ENCODE data around the gene KNSTRN.
A peak's percentile ranks its signal among the peaks of the same experiment; 100 is the strongest.

KNSTRN gene

DNA sequence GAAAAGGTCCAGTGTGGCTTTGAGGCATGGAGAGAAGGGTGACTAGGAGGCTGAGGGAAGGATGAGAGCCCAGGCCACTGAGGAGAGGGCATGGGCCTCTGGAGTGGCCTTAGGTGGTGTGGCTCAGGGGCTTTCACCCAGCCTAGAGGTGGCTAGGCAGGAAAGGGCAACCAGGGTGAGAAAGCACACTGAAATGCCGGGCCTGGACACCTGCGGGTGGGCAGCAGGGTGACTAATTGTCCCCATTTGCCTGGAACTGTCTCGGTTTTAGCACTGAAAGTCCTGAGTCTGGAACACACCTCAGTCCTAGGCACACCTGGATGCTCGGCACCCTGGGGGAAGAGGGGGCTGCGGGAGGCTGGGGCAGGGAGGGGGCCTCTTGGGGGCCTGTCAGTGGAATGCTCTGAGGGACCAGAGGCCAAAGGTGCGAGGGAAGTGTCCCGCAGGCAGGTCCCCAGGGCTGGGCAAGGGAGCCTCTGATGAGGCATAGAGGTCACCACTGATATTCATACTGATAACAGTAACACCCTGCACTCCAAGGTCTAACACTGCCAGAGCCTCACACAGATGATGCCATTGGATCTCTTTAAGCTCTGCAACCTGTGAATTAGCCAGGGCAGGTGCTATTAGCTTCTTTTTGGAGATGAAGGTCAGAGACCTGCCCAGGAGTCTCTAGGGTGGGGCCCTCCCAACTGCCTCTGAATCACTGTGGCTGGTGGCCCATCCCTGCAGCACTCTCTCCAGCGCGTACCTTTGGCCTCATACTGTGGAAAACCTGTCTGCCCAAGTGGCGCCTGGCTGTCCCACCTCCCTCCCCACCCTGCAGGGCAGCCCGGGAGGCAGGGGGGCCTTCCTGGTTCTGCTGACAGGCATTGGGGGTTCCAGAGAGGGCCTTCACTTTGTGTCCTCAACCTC, 34.7 kb upstream of the KNSTRN start:
- H3K4me1 ChIP-seq (ENCODE audit: insufficient read depth, low read length) = no peaks in the 10 kb centered on the region
- no peaks in the 10 kb centered on the region for H3K9me3 ChIP-seq (ENCODE audit: insufficient read depth, low read depth, low read length)
- no peak overlapping the region for H3K9ac ChIP-seq (ENCODE audit: low read depth, low read length)
- no peaks in the 10 kb centered on the region for H3K27me3 ChIP-seq (ENCODE audit: insufficient read depth, low read length)
- H3K4me3 ChIP-seq (ENCODE audit: low read length) = no peak overlapping the region
- H3K36me3 ChIP-seq (ENCODE audit: insufficient read depth, low read depth, low read length) = no peaks in the 10 kb centered on the region
- H3K27ac ChIP-seq (ENCODE audit: low read length) = no peak overlapping the region

DNA sequence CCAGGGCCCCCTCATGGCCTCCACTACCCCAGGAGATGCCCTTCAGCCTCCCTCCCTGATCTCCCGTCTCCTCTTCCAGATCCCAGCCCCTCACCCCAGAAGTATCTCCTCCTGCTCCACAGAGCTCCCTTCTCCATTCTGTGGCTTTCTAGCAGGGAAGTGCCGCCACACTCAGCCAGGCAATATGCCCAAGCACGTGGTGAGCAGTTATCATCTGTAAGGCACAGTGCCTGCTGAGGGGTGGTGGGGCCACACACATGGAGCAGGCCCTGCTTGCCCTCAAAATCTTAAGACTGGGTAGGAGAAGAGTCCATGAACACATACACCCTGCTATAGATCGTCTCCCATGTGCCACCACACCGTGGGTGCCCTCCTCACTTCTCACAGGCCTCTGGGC, 34.0 kb upstream of the KNSTRN start:
- no peak overlapping the region for H3K9ac ChIP-seq (ENCODE audit: low read depth, low read length)
- H3K4me3 ChIP-seq (ENCODE audit: low read length) = no peak overlapping the region
- H3K27me3 ChIP-seq (ENCODE audit: insufficient read depth, low read length) = 0 out of 2 replicates have a peak, but pooled peaks cover 5% of the 10 kb centered on the region
- H3K4me1 ChIP-seq (ENCODE audit: insufficient read depth, low read length) = no peaks in the 10 kb centered on the region
- no peaks in the 10 kb centered on the region for H3K9me3 ChIP-seq (ENCODE audit: insufficient read depth, low read depth, low read length)
- H3K27ac ChIP-seq (ENCODE audit: low read length) = no peak overlapping the region
- no peaks in the 10 kb centered on the region for H3K36me3 ChIP-seq (ENCODE audit: insufficient read depth, low read depth, low read length)

DNA sequence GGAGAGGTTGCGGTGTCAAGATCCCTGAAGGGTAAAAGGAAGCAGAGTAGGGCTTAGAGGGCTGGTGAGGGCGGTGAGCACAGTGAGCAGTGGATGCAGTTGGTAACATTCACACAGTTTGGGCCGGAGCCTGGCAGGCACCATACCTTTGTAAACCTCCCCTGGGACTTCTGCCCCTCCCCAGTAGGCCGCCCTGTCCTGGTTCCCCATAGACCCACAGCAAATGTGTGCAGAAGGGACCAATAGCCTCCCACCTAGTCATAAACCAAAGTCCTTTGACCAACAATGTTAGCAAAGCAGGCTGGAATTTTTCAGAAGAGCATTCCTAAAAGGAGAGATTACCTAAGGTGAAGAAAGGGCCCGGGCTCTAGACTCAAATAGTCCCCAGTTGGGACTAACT, 33.4 kb upstream of the KNSTRN start:
- Histone ChIP-seq H3K4me1 (ENCODE audit: insufficient read depth, low read length) (peaks cover 4% of the 10 kb centered on the region), H3K4me3 (ENCODE audit: low read length) (no peak overlapping the region), H3K27me3 (ENCODE audit: insufficient read depth, low read length) (peaks cover 12% of the 10 kb centered on the region; the same call in 1 of the 2 replicates), H3K9me3 (ENCODE audit: insufficient read depth, low read depth, low read length) (no peaks in the 10 kb centered on the region), H3K36me3 (ENCODE audit: insufficient read depth, low read depth, low read length) (no peaks in the 10 kb centered on the region), H3K9ac (ENCODE audit: low read depth, low read length) (no peak overlapping the region), H3K27ac (ENCODE audit: low read length) (no peak overlapping the region)

DNA sequence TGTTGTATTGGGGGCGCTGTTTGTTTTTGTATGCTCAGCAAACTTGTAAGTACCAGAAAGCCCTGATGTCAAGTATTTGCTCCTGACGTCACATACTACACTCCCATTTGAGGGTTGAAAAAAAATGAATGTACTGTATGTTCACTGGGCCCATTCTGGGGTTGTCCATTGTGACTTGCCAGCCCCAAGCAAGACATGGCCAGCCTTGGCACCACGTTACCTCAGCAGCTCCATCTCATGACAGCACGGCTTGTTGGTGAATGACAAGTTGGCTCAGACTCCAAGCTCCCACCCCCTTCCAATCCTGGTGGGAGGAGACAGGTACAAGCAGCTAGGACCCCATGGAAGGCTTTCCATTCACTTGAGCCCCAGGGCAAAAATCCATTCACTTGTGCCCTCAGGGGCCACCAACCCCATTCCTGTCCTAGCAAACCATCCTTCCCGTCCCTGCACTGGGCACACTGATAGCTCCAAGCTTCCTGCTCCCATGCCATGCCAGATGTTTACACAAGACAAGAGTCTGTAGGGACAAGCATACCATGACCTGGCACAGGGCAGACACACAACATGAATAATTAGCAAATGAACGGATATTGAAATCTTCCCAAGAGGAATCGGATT, 30.1 kb upstream of the KNSTRN start:
- peaks cover 11% of the 10 kb centered on the region for H3K4me1 ChIP-seq (ENCODE audit: insufficient read depth, low read length)
- no peak overlapping the region for H3K27ac ChIP-seq (ENCODE audit: low read length)

DNA sequence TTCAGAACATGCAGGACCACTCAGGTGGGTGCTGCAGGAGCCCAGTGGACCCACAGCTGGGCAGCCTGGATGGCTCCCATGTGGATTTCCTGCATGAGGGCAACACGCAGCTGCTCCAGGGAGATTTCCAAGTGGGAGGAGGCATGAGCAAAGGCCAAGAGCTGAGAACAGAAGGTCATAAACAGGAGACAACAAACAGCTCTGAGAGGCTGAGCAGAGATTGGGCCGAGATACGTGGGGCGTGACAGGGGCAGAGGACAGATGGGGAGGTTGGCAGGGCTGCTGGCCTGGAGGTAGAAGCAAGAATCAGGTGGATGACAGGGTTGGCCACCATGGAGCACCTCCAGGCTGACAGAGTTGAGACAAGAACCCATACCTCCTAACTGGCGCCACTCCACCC, 28.8 kb upstream of the KNSTRN start:
- peaks cover 36% of the 10 kb centered on the region for H3K27me3 ChIP-seq (ENCODE audit: insufficient read depth, low read length)
- no peak overlapping the region; the same call in 1 of the 2 replicates for H3K4me3 ChIP-seq (ENCODE audit: low read length)
- H3K36me3 ChIP-seq (ENCODE audit: insufficient read depth, low read depth, low read length) = no peaks in the 10 kb centered on the region
- no peaks in the 10 kb centered on the region for H3K9me3 ChIP-seq (ENCODE audit: insufficient read depth, low read depth, low read length)
- H3K27ac ChIP-seq (ENCODE audit: low read length) = no peak overlapping the region
- H3K9ac ChIP-seq (ENCODE audit: low read depth, low read length) = no peak overlapping the region; the same call in 1 of the 2 replicates
- H3K4me1 ChIP-seq (ENCODE audit: insufficient read depth, low read length) = peaks cover 11% of the 10 kb centered on the region

More for the DNA sequence above, 30.1 kb upstream of the KNSTRN start:
- Histone ChIP-seq H3K27me3 (ENCODE audit: insufficient read depth, low read length) (peaks cover 30% of the 10 kb centered on the region), H3K4me3 (ENCODE audit: low read length) (no peak overlapping the region), H3K36me3 (ENCODE audit: insufficient read depth, low read depth, low read length) (no peaks in the 10 kb centered on the region), H3K9ac (ENCODE audit: low read depth, low read length) (no peak overlapping the region), H3K9me3 (ENCODE audit: insufficient read depth, low read depth, low read length) (no peaks in the 10 kb centered on the region)

DNA sequence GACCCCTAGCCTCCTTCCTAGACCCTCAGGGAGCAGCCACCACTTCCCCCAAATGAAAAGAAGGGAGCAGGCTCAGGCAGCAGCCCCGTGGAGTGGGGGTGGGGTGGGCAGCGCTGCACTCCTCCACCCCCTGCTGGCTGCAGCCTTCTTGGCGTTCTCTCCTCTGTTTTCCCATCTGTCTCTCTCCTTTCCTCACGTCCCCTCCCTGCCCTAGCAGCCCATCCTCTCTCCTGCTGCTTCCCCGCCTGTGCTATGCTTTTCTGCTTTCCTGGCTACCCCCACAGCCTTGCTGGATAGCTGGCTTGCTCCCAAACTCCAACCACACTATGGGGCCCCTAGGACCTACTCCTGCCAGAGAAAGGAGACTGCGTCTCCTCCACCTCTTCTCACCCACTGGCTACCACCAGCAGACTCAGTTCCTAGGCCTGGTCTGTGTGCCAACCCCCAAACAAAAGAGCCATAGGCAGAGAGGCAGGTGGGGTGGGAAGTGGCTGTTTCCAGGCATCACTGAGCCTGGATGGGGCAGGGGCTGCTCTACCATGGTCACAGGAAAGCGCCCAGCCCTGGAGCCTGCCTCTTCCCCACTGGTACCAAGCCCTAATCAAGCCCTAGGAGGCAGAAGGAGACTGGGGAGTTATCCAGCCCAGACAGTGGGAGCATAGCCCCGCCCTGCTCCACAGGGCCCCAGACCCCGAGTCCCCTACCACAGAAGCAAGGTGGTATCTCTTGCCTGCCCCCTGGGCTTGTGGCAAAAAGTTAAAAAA, 27.9 kb upstream of the KNSTRN start:
- no peak overlapping the region for H3K27ac ChIP-seq (ENCODE audit: low read length)
- H3K9me3 ChIP-seq (ENCODE audit: insufficient read depth, low read depth, low read length) = no peaks in the 10 kb centered on the region
- H3K27me3 ChIP-seq (ENCODE audit: insufficient read depth, low read length) = peaks cover 44% of the 10 kb centered on the region
- peak overlapping the region; percentile 32; the same call in 1 of the 2 replicates for H3K4me3 ChIP-seq (ENCODE audit: low read length)
- no peaks in the 10 kb centered on the region for H3K36me3 ChIP-seq (ENCODE audit: insufficient read depth, low read depth, low read length)
- peaks cover 13% of the 10 kb centered on the region for H3K4me1 ChIP-seq (ENCODE audit: insufficient read depth, low read length)
- H3K9ac ChIP-seq (ENCODE audit: low read depth, low read length) = peak overlapping the region; percentile 39; the same call in 1 of the 2 replicates

DNA sequence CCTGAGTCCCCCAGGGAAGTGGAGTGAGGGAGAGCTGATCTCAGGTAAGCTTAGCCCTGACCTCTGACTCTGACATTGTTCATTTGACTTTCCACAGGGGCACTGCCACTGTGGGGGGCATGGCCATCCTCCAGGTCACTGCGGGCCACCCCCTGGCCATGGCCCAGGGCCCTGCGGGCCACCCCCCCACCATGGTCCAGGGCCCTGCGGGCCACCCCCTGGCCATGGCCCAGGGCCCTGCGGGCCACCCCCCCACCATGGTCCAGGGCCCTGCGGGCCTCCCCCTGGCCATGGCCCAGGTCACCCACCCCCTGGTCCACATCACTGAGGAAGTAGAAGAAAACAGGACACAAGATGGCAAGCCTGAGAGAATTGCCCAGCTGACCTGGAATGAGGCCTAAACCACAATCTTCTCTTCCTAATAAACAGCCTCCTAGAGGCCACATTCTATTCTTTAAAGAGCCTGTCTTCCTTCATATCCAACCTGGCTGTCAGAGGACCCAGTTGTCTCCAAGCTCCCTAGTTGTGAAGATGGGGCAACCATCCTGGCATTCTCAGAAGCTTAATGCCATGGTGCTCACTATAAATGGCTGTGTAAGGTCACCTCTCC, 26.4 kb upstream of the KNSTRN start:
- Histone ChIP-seq H3K4me1 (ENCODE audit: insufficient read depth, low read length) (peaks cover 13% of the 10 kb centered on the region), H3K27me3 (ENCODE audit: insufficient read depth, low read length) (peaks cover 59% of the 10 kb centered on the region), H3K9ac (ENCODE audit: low read depth, low read length) (no peak overlapping the region), H3K4me3 (ENCODE audit: low read length) (no peak overlapping the region), H3K9me3 (ENCODE audit: insufficient read depth, low read depth, low read length) (no peaks in the 10 kb centered on the region), H3K36me3 (ENCODE audit: insufficient read depth, low read depth, low read length) (no peaks in the 10 kb centered on the region), H3K27ac (ENCODE audit: low read length) (no peak overlapping the region)

DNA sequence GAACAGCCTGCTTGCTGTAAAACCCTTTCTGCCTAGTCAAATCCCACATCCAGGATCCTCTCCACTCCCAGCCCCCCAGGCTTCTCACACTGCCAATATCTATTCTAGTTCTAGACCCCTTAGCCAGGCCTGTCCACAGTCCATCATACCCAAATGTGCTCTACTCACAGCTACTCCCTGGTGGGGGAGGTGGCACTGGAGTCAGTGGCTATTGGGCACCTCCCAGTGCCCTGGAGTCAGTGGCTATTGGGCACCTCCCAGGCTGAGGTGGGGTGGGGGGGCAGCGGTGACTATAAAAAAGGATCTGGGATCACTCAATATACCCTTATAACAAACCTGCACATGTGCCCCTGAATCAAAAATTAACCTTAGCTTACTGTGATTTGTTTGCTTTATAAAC, 25.3 kb upstream of the KNSTRN start:
- Histone ChIP-seq H3K9ac (ENCODE audit: low read depth, low read length) (no peak overlapping the region), H3K4me3 (ENCODE audit: low read length) (peak overlapping the region; percentile 79; the same call in 1 of the 2 replicates), H3K27me3 (ENCODE audit: insufficient read depth, low read length) (peaks cover 70% of the 10 kb centered on the region), H3K9me3 (ENCODE audit: insufficient read depth, low read depth, low read length) (no peaks in the 10 kb centered on the region), H3K4me1 (ENCODE audit: insufficient read depth, low read length) (peaks cover 13% of the 10 kb centered on the region), H3K27ac (ENCODE audit: low read length) (no peak overlapping the region), H3K36me3 (ENCODE audit: insufficient read depth, low read depth, low read length) (no peaks in the 10 kb centered on the region)

DNA sequence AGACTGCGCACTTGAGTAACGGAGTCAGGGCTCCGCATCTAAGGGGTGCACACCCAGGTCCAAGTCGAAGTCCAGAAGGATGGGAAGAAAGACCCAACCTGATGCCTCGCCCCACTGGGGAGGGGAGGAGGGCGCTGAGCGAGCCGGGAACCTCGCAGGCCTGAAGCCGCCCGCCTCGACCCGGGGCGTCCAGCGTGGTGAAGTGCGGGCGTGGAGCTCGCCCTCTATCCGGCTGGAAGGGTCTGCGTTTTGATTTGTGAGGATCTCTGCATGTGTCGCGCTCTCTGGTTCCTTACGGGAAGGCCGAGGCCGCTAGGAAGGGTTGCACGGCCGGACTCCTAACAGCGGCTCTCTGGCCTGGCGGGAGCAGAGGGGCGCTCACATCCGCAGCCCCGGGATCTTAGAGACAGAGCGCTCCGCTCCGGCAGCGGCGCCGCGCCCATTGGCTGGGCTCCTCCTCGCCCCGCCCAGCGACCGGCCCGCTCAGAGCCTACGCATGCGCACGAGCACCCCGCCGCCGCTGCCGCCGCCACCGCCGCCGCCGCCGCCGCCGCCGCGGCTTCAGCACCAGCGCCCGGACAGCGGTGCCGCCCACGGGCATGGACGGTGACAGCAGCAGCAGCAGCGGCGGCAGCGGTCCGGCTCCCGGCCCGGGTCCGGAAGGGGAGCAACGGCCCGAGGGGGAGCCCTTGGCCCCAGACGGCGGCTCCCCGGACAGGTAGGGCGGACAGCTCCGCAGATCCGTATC, 24.6 kb upstream of the KNSTRN start, which contains the start of gene DISP2:
TSS of gene DISP2 (plus strand) at position 497 of the 748 bp plus-strand sequence. CDS start at position 600, 103 bp downstream.
- H3K36me3 ChIP-seq (ENCODE audit: insufficient read depth, low read depth, low read length) = no peaks in the 10 kb centered on the region
- H3K9ac ChIP-seq (ENCODE audit: low read depth, low read length) = peak within 1 kb of the TSS; percentile 53; the same call in 1 of the 2 replicates
- peaks cover 13% of the 10 kb centered on the region for H3K4me1 ChIP-seq (ENCODE audit: insufficient read depth, low read length)
- peak within 1 kb of the TSS; percentile 79 for H3K4me3 ChIP-seq (ENCODE audit: low read length)
- H3K9me3 ChIP-seq (ENCODE audit: insufficient read depth, low read depth, low read length) = no peaks in the 10 kb centered on the region
- peaks cover 71% of the 10 kb centered on the region for H3K27me3 ChIP-seq (ENCODE audit: insufficient read depth, low read length)
- H3K27ac ChIP-seq (ENCODE audit: low read length) = no peak within 1 kb of the TSS

DNA sequence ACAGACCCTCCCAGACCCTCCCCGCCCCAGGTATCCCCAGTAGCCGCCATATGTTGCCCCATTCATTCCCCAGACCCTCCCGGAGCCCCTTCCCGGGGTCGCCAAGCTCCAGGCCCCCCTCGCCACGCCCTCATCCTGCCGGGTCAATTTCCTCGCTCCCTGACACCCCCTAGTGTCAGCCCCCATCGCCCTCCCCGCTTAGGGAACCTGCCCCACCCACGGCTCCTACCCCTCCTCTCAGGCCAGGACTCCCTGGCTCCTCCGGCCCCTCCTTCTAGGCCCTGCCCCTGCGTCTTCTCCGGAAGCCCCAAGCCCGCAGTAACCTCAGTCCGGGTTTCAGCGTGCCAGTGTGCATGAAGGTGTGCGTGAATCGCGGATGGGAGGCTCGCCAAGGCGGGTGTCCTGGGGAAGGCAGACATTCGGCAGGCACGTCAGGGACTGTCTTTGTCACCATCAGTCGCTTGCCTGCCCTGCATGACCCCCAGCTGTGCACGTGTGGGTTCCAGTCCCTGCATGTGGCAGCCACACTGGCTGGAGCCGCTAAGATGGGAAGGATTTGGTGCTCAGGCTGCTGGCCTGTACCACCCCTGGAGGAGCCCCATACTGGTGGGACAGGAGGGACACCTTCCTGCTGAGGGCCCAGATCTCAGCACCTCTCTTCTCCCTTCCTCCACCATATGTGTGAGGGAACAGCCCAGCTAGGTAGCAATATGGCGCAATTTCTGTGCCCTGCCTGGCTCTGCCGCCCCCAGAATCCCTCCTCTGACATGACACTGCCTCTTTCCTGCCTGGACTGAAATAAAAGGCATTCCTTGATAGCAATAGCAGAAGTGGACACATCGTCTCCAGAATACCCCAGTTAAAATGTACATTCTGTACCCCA, 23.8 kb upstream of the KNSTRN start:
- Histone ChIP-seq H3K36me3 (ENCODE audit: insufficient read depth, low read depth, low read length) (no peaks in the 10 kb centered on the region), H3K4me3 (ENCODE audit: low read length) (peak overlapping the region; percentile 69), H3K27me3 (ENCODE audit: insufficient read depth, low read length) (peaks cover 63% of the 10 kb centered on the region), H3K4me1 (ENCODE audit: insufficient read depth, low read length) (peaks cover 13% of the 10 kb centered on the region), H3K27ac (ENCODE audit: low read length) (no peak overlapping the region), H3K9ac (ENCODE audit: low read depth, low read length) (no peak overlapping the region), H3K9me3 (ENCODE audit: insufficient read depth, low read depth, low read length) (no peaks in the 10 kb centered on the region)

Measured in iPS-20b (cell line).